Measurements from ENCODE around the gene CELF1. TPM values are rescaled to one million over a fixed set of nuclear protein-coding genes. Genes with fewer than 3 reads are reported as not detected.

Gene CELF1
- total and polyA plus RNA-seq, 2 of the 13 experiments (the other 11 are each of a cell fraction or from before 2014, with no cell fraction given) = 69.0 to 80.1 TPM

DNA sequence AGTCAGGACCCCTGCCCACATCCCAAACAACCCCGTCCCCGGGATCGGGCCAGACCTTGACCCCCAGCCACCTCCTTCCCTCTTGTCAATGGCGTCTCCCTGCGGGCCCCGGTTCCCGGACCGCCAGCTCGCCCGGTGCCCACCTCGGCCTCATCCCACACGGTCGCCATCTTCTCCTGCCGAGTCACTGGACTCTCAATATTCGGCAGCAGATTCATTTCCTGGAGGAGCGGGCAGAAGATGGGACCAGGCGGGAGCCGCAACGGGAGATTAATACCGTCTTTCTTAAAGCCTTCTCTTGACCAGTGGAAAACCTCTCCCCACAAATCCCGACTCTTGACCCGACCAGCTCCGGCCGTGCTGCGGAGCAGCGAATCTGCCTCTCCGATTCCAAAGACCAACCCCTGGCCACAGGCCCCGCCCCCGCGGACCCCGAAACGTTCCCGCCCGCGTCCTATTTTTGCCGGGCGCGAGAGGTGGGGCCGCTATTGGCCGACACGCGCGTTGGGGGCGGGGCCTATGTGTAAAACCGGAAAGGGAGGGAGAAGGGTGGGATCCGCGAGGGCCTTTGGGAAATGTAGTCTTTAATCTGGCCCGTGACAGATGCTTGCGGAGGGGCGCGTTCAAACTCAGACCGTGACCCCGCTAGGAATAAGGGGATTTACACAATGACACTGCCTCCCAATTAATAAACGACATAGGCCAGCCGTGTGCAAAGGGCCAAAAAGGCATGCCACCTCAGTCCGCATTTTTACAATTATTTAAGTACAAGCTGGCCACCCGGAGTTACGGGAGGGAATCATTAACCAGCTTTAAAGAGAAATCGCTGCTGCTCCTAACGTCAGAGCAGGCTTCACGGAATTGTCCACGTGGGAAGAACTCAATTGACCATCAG, 126.6 kb downstream of the CELF1 start, which contains the start of gene PSMC3 (continued):
- peak; percentile 41; the same call in 1 of the 2 replicates for TF ChIP-seq RERE (CRISPR knock-in tag; IDR thresholded peaks at IDR 0.05; ENCODE audit: low read depth)
- no peak for TF ChIP-seq KLF15 (CRISPR knock-in tag; IDR thresholded peaks at IDR 0.05; ENCODE audit: borderline replicate concordance)
- TF ChIP-seq ZNF205 (CRISPR knock-in tag; IDR thresholded peaks at IDR 0.05) = no peak
- peak; percentile 66; the same call in 1 of the 2 replicates for TF ChIP-seq TP53 (CRISPR knock-in tag; conservative IDR thresholded peaks at IDR 0.05)
- 0 out of 2 replicates have a peak, but pooled peaks have one; percentile 56 for TF ChIP-seq MED13 (CRISPR knock-in tag; IDR thresholded peaks at IDR 0.05)
- TF ChIP-seq ZBTB2 (CRISPR knock-in tag; IDR thresholded peaks at IDR 0.05; ENCODE audit: low read depth) = peak; percentile 47; the same call in 1 of the 2 replicates
- TF ChIP-seq CAMTA2 (CRISPR knock-in tag; IDR thresholded peaks at IDR 0.05; ENCODE audit: borderline replicate concordance) = no peak
- 0 out of 2 replicates have a peak, but pooled peaks have one; percentile 49 for TF ChIP-seq ISX (CRISPR knock-in tag; conservative IDR thresholded peaks at IDR 0.05)
- peak; percentile 69 for TF ChIP-seq DR1 (CRISPR knock-in tag; IDR thresholded peaks at IDR 0.05)
- TF ChIP-seq ZNF556 (CRISPR knock-in tag; IDR thresholded peaks at IDR 0.05; ENCODE audit: borderline replicate concordance) = peak; percentile 6; the same call in 1 of the 2 replicates
- TF ChIP-seq ZNF614 (CRISPR knock-in tag; IDR thresholded peaks at IDR 0.05; ENCODE audit: borderline replicate concordance) = no peak
- TF ChIP-seq NFATC3 (CRISPR knock-in tag; IDR thresholded peaks at IDR 0.05) = no peak
- peak; percentile 69; the same call in 1 of the 2 replicates for TF ChIP-seq SIN3B (IDR thresholded peaks at IDR 0.05; ENCODE audit: low read length)
- TF ChIP-seq NKX3-1 (CRISPR knock-in tag; IDR thresholded peaks at IDR 0.05) = peak; percentile 88
- TF ChIP-seq RAD21 (CRISPR knock-in tag; IDR thresholded peaks at IDR 0.05) = no peak
- TF ChIP-seq ARNTL (CRISPR knock-in tag; IDR thresholded peaks at IDR 0.05) = peak; percentile 76; the same call in 1 of the 2 replicates
- peak; percentile 29; the same call in 1 of the 2 replicates for TF ChIP-seq MED1 (CRISPR knock-in tag; IDR thresholded peaks at IDR 0.05)
- TF ChIP-seq RXRB (CRISPR knock-in tag; IDR thresholded peaks at IDR 0.05; ENCODE audit: borderline replicate concordance) = 0 out of 2 replicates have a peak, but pooled peaks have one; percentile 22
- TF ChIP-seq MEF2D (CRISPR knock-in tag; IDR thresholded peaks at IDR 0.05) = no peak; the same call in 1 of the 2 replicates
- TF ChIP-seq, protein P1, sequence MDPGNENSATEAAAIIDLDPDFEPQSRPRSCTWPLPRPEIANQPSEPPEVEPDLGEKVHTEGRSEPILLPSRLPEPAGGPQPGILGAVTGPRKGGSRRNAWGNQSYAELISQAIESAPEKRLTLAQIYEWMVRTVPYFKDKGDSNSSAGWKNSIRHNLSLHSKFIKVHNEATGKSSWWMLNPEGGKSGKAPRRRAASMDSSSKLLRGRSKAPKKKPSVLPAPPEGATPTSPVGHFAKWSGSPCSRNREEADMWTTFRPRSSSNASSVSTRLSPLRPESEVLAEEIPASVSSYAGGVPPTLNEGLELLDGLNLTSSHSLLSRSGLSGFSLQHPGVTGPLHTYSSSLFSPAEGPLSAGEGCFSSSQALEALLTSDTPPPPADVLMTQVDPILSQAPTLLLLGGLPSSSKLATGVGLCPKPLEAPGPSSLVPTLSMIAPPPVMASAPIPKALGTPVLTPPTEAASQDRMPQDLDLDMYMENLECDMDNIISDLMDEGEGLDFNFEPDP (CRISPR knock-in tag; conservative IDR thresholded peaks at IDR 0.05) = no peak
- peak; percentile 90 for TF ChIP-seq SP2 (CRISPR knock-in tag; IDR thresholded peaks at IDR 0.05)
- 0 out of 2 replicates have a peak, but pooled peaks have one; percentile 22 for TF ChIP-seq ATF7-NPFF (CRISPR knock-in tag; IDR thresholded peaks at IDR 0.05; ENCODE audit: low read depth)
